GM18861 (cell line): ENCODE measurements around the gene PIP4P1.
A peak's percentile ranks its signal among the peaks of the same experiment; 100 is the strongest.

ENCODE experiments used
- ATAC-seq: cut with Tn5 transposase; IDR thresholded peaks from one replicate; pipeline ENCODE4 v1.9.1; 2021; ENCODE audit not compliant: unreplicated experiment

The PIP4P1 gene

GRCh38 chr14:20412411-20412810 lies 48.8 kb downstream of the PIP4P1 start:
- peak; percentile 63 for ATAC-seq

- ATAC-seq, result no peak
Measured at GRCh38 chr14:20409226-20409625, 52.0 kb downstream of the PIP4P1 start.
